CD14-positive monocyte (primary cell): Measurements from ENCODE around the gene C1QTNF8. TPM values are rescaled to one million over a fixed set of nuclear protein-coding genes. Genes with fewer than 3 reads are reported as not detected.

Experiments
- DNase-seq, 3 donors: peaks; one replicate each; pipeline ENCODE4 v3.0.0-alpha.2; 2011 to 2022
- H2AFZ ChIP-seq: 2 replicates; pipeline ENCODE4 v1.6.0; 2012; ENCODE audit warnings: mild to moderate bottlenecking, low read depth, low read length, inconsistent platforms; ENCODE audit not compliant: insufficient read depth, poor library complexity, severe bottlenecking
- H3K27ac ChIP-seq, 2 donors: 1 replicate in 1 of 2; 2 replicates in 1 of 2; pipeline ENCODE4 v1.5.1; 2012 to 2013; ENCODE audit warnings: low read length in 2 of 2, control low read depth in 1 of 2, inconsistent platforms in 1 of 2, low read depth in 1 of 2, mild to moderate bottlenecking in 1 of 2
- H3K27me3 ChIP-seq, 2 donors: one replicate each; pipeline versions ENCODE4 v1.6.0 to v1.6.1; 2011 to 2013; ENCODE audit warnings: low read length in 2 of 2; ENCODE audit not compliant: control insufficient read depth in 2 of 2, insufficient read depth in 2 of 2
- H3K36me3 ChIP-seq, 2 donors: replicated peaks in 1 of 2; 1 replicate in 1 of 2; 2 replicates in 1 of 2; pipeline versions ENCODE4 v1.5.1 to v1.6.1; 2012 to 2013; ENCODE audit warnings: low read length in 2 of 2, control low read depth in 1 of 2, inconsistent platforms in 1 of 2, mild to moderate bottlenecking in 1 of 2; ENCODE audit not compliant: insufficient read depth in 2 of 2, control insufficient read depth in 1 of 2
- H3K4me1 ChIP-seq, 2 donors: 1 replicate in 1 of 2; 2 replicates in 1 of 2; pipeline versions ENCODE4 v1.5.1 to v1.6.1; 2012 to 2013; ENCODE audit warnings: low read length in 2 of 2, control low read depth in 1 of 2, inconsistent platforms in 1 of 2, mild to moderate bottlenecking in 1 of 2, moderate library complexity in 1 of 2; ENCODE audit not compliant: insufficient read depth in 2 of 2, control insufficient read depth in 1 of 2
- H3K4me2 ChIP-seq: replicated peaks from 2 replicates; pipeline ENCODE3; 2012; ENCODE audit warnings: low read length, moderate library complexity, mild to moderate bottlenecking; ENCODE audit not compliant: poor library complexity, severe bottlenecking; ENCODE audit errors: extremely low read depth
- H3K4me3 ChIP-seq, 3 experiments: fragments of 200-600 bp in 1 of 3; sonication (generic) in 1 of 3; replicated peaks in 1 of 3; 1 replicate in 2 of 3; 2 replicates in 1 of 3; pipeline ENCODE4 v1.5.1; 2011 to 2013; ENCODE audit warnings: low read length in 3 of 3, mild to moderate bottlenecking in 3 of 3, control low read depth in 2 of 3, low read depth in 2 of 3, inconsistent platforms in 1 of 3, moderate library complexity in 1 of 3
- H3K79me2 ChIP-seq: 2 replicates; pipeline ENCODE4 v1.6.0; 2012; ENCODE audit warnings: mild to moderate bottlenecking, control low read depth, inconsistent platforms, low read length, moderate library complexity; ENCODE audit not compliant: insufficient read depth
- H3K9ac ChIP-seq: 2 replicates; pipeline ENCODE4 v1.6.0; 2017; ENCODE audit warnings: low read length, mild to moderate bottlenecking; ENCODE audit not compliant: insufficient read depth, poor library complexity, severe bottlenecking
- H3K9me3 ChIP-seq, 2 donors: replicated peaks in 1 of 2; 1 replicate in 1 of 2; 2 replicates in 1 of 2; pipeline versions ENCODE4 v1.5.1 to v1.6.1; 2012 to 2013; ENCODE audit warnings: low read length in 2 of 2, control low read depth in 1 of 2; ENCODE audit not compliant: control insufficient read depth in 1 of 2, insufficient read depth in 1 of 2
- H4K20me1 ChIP-seq: 2 replicates; pipeline ENCODE4 v1.6.0; 2012; ENCODE audit warnings: mild to moderate bottlenecking, low read length, control low read depth, moderate library complexity; ENCODE audit not compliant: insufficient read depth
- H3K27ac Mint-ChIP-seq, 7 donors: one replicate each; pipeline ENCODE4 v1.8.0; 2020; ENCODE audit warnings: mild to moderate bottlenecking in 7 of 7, mixed read lengths in 7 of 7, moderate library complexity in 6 of 7, inconsistent platforms in 2 of 7
- H3K27me3 Mint-ChIP-seq, 3 donors: one replicate each; pipeline ENCODE4 v1.8.0; 2021 to 2022; ENCODE audit warnings: low read depth in 3 of 3, mild to moderate bottlenecking in 3 of 3, mixed read lengths in 3 of 3, moderate library complexity in 3 of 3, inconsistent platforms in 1 of 3
- H3K36me3 Mint-ChIP-seq, 2 donors: one replicate each; pipeline ENCODE4 v1.8.0; 2020; ENCODE audit warnings: mixed read lengths in 2 of 2, inconsistent platforms in 1 of 2, mild to moderate bottlenecking in 1 of 2
- H3K4me1 Mint-ChIP-seq: one replicate; pipeline ENCODE4 v1.8.0; 2020; ENCODE audit warnings: mild to moderate bottlenecking, mixed read lengths
- H3K4me3 Mint-ChIP-seq, 2 donors: one replicate each; pipeline ENCODE4 v1.8.0; 2020; ENCODE audit warnings: mild to moderate bottlenecking in 2 of 2, mixed read lengths in 2 of 2, moderate library complexity in 1 of 2
- H3K9me3 Mint-ChIP-seq, 7 donors: one replicate each; pipeline ENCODE4 v1.8.0; 2020 to 2022; ENCODE audit warnings: mixed read lengths in 7 of 7, mild to moderate bottlenecking in 6 of 7, moderate library complexity in 6 of 7, inconsistent platforms in 2 of 7
- CTCF ChIP-seq: fragments of 200-600 bp; IDR thresholded peaks from one replicate; pipeline ENCODE4 v1.8.0; 2022; ENCODE audit warnings: antibody characterized with exemption, mild to moderate bottlenecking
- WGBS: methylation state at CpG from one replicate; pipeline ENCODE4 v1.1.5; 2013; ENCODE audit warnings: missing lambda C conversion rate; ENCODE audit not compliant: insufficient coverage; 5-methylcytosine and 5-hydroxymethylcytosine counted together
- intact Hi-C, 2 donors: fragments of 100-400 bp; cut with micrococcal nuclease; formaldehyde crosslinking; loops; one replicate each; pipeline versions ENCODE4 v1.15.0 to v1.15.1; 2023
- polyA plus RNA-seq, 3 donors: library from polyadenylated mRNA; depleted of rRNA in 1 of 3; unstranded in 2 of 3; stranded (reverse) in 1 of 3; fragments of 300-500 nt in 2 of 3; fragments of >200 nt in 1 of 3; fragmentation: Illumina TruSeq in 2 of 3; gene quantifications; 1 replicate in 2 of 3; 2 replicates in 1 of 3; pipeline ENCODE4 v1.2.3, GENCODE V29; 2012 to 2021

Gene C1QTNF8
- polyA plus RNA-seq, 3 donors: not detected

- no peaks in the 10 kb centered on the region for H3K36me3 Mint-ChIP-seq
- peaks cover 9 to 39% (median 11%) of the 10 kb centered on the region in 3 donors for H3K27me3 Mint-ChIP-seq
- no peaks in the 10 kb centered on the region for H3K4me1 Mint-ChIP-seq
- H3K4me3 Mint-ChIP-seq: no peak overlapping the region
- H2AFZ ChIP-seq: no peak overlapping the region
- no peaks in the 10 kb centered on the region for H3K79me2 ChIP-seq
- peaks cover 0 to 4% of the 10 kb centered on the region in 2 donors for H3K4me1 ChIP-seq
- intact Hi-C loops: no loop called here
- no peaks in the 10 kb centered on the region for H4K20me1 ChIP-seq
- no peak overlapping the region for H3K4me3 ChIP-seq
- no peak overlapping the region for H3K27ac ChIP-seq
- 79% methylated on average over 7 of the region's 21 CpGs for WGBS
- H3K27me3 ChIP-seq: peaks cover 0 to 9% of the 10 kb centered on the region in 2 donors
- no peak for DNase-seq
- no peaks in the 10 kb centered on the region for H3K36me3 ChIP-seq
- H3K9me3 Mint-ChIP-seq: no peaks in the 10 kb centered on the region
- no peaks in the 10 kb centered on the region for H3K9me3 ChIP-seq
- no peak overlapping the region for H3K4me2 ChIP-seq
- H3K27ac Mint-ChIP-seq: no peak overlapping the region
- H3K9ac ChIP-seq: no peak overlapping the region
- TF ChIP-seq CTCF: no peak
These were observed 4.2 kb upstream of the C1QTNF8 start for GRCh38 chr16:1100084-1100800.

- Histone ChIP-seq H4K20me1 (no peaks in the 10 kb centered on the region), H3K9ac (no peak overlapping the region), H3K27me3 (peaks cover 0 to 9% of the 10 kb centered on the region in 2 donors), H3K4me3 (no peak overlapping the region), H3K27ac (no peak overlapping the region), H3K4me2 (no peak overlapping the region), H3K9me3 (no peaks in the 10 kb centered on the region), H2AFZ (no peak overlapping the region), H3K4me1 (peaks cover 0 to 4% of the 10 kb centered on the region in 2 donors), H3K79me2 (no peaks in the 10 kb centered on the region), H3K36me3 (no peaks in the 10 kb centered on the region)
- Mint-ChIP-seq H3K9me3 (no peaks in the 10 kb centered on the region), H3K4me3 (no peak overlapping the region), H3K4me1 (no peaks in the 10 kb centered on the region), H3K27me3 (peaks cover 7 to 34% (median 9%) of the 10 kb centered on the region in 3 donors), H3K36me3 (no peaks in the 10 kb centered on the region), H3K27ac (no peak overlapping the region)
- intact Hi-C loops: no loop called here
- no peak for TF ChIP-seq CTCF
- WGBS: 54% methylated on average over 28 of the region's 35 CpGs
- no peak for DNase-seq
These were observed 3.4 kb upstream of the C1QTNF8 start for GRCh38 chr16:1099189-1100083.
